Pancreas (tissue), 10 donors: ENCODE data around the gene MST1R. TPM values are rescaled to one million over a fixed set of nuclear protein-coding genes. Genes with fewer than 3 reads are reported as not detected.
"Not testable (repeated sequence)": the region's sequence is repeated elsewhere in the genome, so short reads cannot be mapped to it uniquely, and the experiment has no call there.

Experiments
- ATAC-seq, 4 donors: fragments of 200-7000 bp; cut with Tn5 transposase; one replicate each; pipeline versions ENCODE4 v1.8.0 to v1.9.1; 2020; ENCODE audit warnings: mild to moderate bottlenecking in 4 of 4, moderate library complexity in 4 of 4
- DNase-seq, 6 donors: peaks; one replicate each; pipeline ENCODE4 v3.0.0-alpha.2; 2020
- FAIRE-seq: peaks from 2 replicates; lab custom pipeline; 2012; peaks lifted over from hg19 to GRCh38; lab: Jason Lieb, UNC
- H3K27ac ChIP-seq, 4 donors: fragments of 200-600 bp; sonication (generic); 1 replicate in 3 of 4; 2 replicates in 1 of 4; pipeline versions ENCODE4 v1.5.0 to v1.8.0; 2020
- H3K27me3 ChIP-seq, 4 donors: fragments of 200-600 bp; one replicate each; pipeline ENCODE4 v1.8.0; 2021
- H3K36me3 ChIP-seq, 3 donors: fragments of 200-600 bp; sonication (generic) in 1 of 3; one replicate each; pipeline versions ENCODE4 v1.5.0 to v1.8.0; 2020 to 2021
- H3K4me1 ChIP-seq, 3 donors: fragments of 200-600 bp; one replicate each; pipeline ENCODE4 v1.8.0; 2021
- H3K4me3 ChIP-seq, 4 donors: fragments of 200-600 bp; sonication (generic) in 2 of 4; one replicate each; pipeline versions ENCODE4 v1.5.0 to v1.8.0; 2020 to 2021
- H3K9me3 ChIP-seq, 4 donors: fragments of 200-600 bp; one replicate each; pipeline ENCODE4 v1.8.0; 2021
- CTCF ChIP-seq, 4 donors: fragments of 200-600 bp; sonication (generic) in 3 of 4; IDR thresholded peaks; one replicate each; pipeline versions ENCODE4 v1.5.0 to v1.8.0; 2021; ENCODE audit warnings: antibody characterized with exemption in 4 of 4
- WGBS, 2 donors: extraction: QIAGEN DNeasy Blood & Tissue Kit; methylation state at CpG; one replicate each; pipeline ENCODE4 v1.1.7; 2013; 5-methylcytosine and 5-hydroxymethylcytosine counted together
- intact Hi-C, 3 donors: fragments of 100-400 bp; cut with DNase I; formaldehyde crosslinking; loops; one replicate each; pipeline versions ENCODE4 v1.11.1 to v1.14.2; 2022
- polyA plus RNA-seq, 2 donors: library from polyadenylated mRNA; stranded (reverse); fragments of 200-250 nt; gene quantifications; one replicate each; pipeline ENCODE4 v1.2.3, GENCODE V29; 2013
- total RNA-seq, 6 donors: library from RNA; stranded (reverse); fragmentation: NEBNext Ultra II Directional in 4 of 6; extraction: Animal tissue kit (Norgen Biotek cat#: 25700) in 4 of 6; gene quantifications; one replicate each; pipeline versions ENCODE4 v1.2.1 to v1.2.4, GENCODE V29; 2021 to 2023
- donor health status: healthy with polysubstance abuse.
- donor health status: DM: no; HTN: no; CAD: no; lungs with moderate emphysema.
- donor health status: DM: no; HTN: no; CAD: no.
- donor health status: control.
- donor health status: control.
- donor health status: Bipolar disorder and iron deficiency.
- donor health status: DM: yes; HTN: yes; CAD: no.
- donor health status: DM: no; HTN: no; CAD: no.
- donor health status: DM: no; HTN: no; CAD: no.
- donor health status: DM: yes; HTN: yes; CAD: no.

The MST1R gene
- total and polyA plus RNA-seq, 8 donors: 4.9 to 14.7 (median 7.0) TPM

GRCh38 chr3:49908373-49909199, 4.9 kb upstream of the MST1R start:
- H3K36me3 ChIP-seq: no peaks in the 10 kb centered on the region
- no peak for FAIRE-seq
- H3K4me1 ChIP-seq: peaks cover 3 to 10% (median 5%) of the 10 kb centered on the region in 3 donors
- H3K27ac ChIP-seq: no peak overlapping the region
- DNase-seq: no peak
- H3K4me3 ChIP-seq: no peak overlapping the region
- intact Hi-C loops: loop anchor here in 1 of 3 donors (5.0 kb wide), 1 partner anchor 106 kb away; the partner anchor contains the start of gene INKA1
- no peak for ATAC-seq
- H3K27me3 ChIP-seq: no peaks in the 10 kb centered on the region
- TF ChIP-seq CTCF (IDR thresholded peaks at IDR 0.05): no peak
- WGBS, 2 donors: 91% methylated on average over 14 of the region's 14 CpGs
- H3K9me3 ChIP-seq: no peaks in the 10 kb centered on the region

- WGBS, 2 donors: 12 to 17% methylated on average over 15 of the region's 15 CpGs
- FAIRE-seq (no peak), DNase-seq (peak in 3 of 6 donors; percentile 36 to 71 (median 52)), ATAC-seq (peak in 3 of 4 donors; percentile 50 to 53 (median 51))
- peak overlapping the region; percentile 16 to 67 (median 38) for H3K27ac ChIP-seq
- H3K9me3 ChIP-seq: no peaks in the 10 kb centered on the region
- H3K4me1 ChIP-seq: peaks cover 7 to 15% (median 9%) of the 10 kb centered on the region in 3 donors
- intact Hi-C loops: loop anchor here in 1 of 3 donors (5.0 kb wide), 1 partner anchor 104 kb away; the partner anchor contains the start of gene INKA1
- peak overlapping the region in 1 of 4 donors; percentile 30 for H3K4me3 ChIP-seq
- H3K36me3 ChIP-seq: no peaks in the 10 kb centered on the region
- TF ChIP-seq CTCF (IDR thresholded peaks at IDR 0.05): peak in 3 of 4 donors; percentile 32 to 48 (median 44)
- H3K27me3 ChIP-seq: no peaks in the 10 kb centered on the region
These were observed 2.5 kb upstream of the MST1R start for GRCh38 chr3:49906073-49906743.

GRCh38 chr3:49904448-49904847, 775 bp upstream of the MST1R start:
- DNase-seq, H3K4me3 ChIP-seq, intact Hi-C loops, H3K9me3 ChIP-seq, H3K36me3 ChIP-seq, H3K27me3 ChIP-seq, ATAC-seq, FAIRE-seq: not testable (repeated sequence)
- peaks cover 11 to 28% (median 23%) of the 10 kb centered on the region in 3 donors for H3K4me1 ChIP-seq
- peak overlapping the region in 2 of 4 donors; percentile 18 to 66 for H3K27ac ChIP-seq
- 95 to 99% methylated on average over 13 of the region's 13 CpGs for WGBS, 2 donors

- Histone ChIP-seq H3K36me3 (no peaks in the 10 kb centered on the region), H3K27me3 (no peaks in the 10 kb centered on the region), H3K4me3 (peak overlapping the region in 1 of 4 donors; percentile 43), H3K4me1 (peaks cover 11 to 28% (median 23%) of the 10 kb centered on the region in 3 donors), H3K27ac (peak overlapping the region in 1 of 4 donors; percentile 66), H3K9me3 (no peaks in the 10 kb centered on the region)
- TF ChIP-seq CTCF (IDR thresholded peaks at IDR 0.05): no peak
- intact Hi-C loops: no loop called here
- FAIRE-seq (no peak), ATAC-seq (no peak), DNase-seq (peak in 2 of 6 donors; percentile 29 to 57)
- 92 to 95% methylated on average over 44 of the region's 44 CpGs for WGBS, 2 donors
These were observed 945 bp downstream of the MST1R start for GRCh38 chr3:49902511-49903345.
